Measurements from ENCODE around the gene GGT1.
A peak's percentile ranks its signal among the peaks of the same experiment; 100 is the strongest.
"Not testable (repeated sequence)": the region's sequence is repeated elsewhere in the genome, so short reads cannot be mapped to it uniquely, and the experiment has no call there.

The GGT1 gene

GRCh38 chr22:24583221-24584165 is 19.5 kb upstream of the GGT1 start:
- no peak for DNase-seq (ENCODE audit: low read depth in 2 of 3, low spot score in 1 of 3)

- no peak for DNase-seq (ENCODE audit: low read depth in 2 of 3, low spot score in 1 of 3)
Observed at GRCh38 chr22:24584166-24584790, 18.7 kb upstream of the GGT1 start.

- no peak for DNase-seq (ENCODE audit: low read depth in 2 of 3, low spot score in 1 of 3)
Observed at GRCh38 chr22:24584871-24585411, 18.1 kb upstream of the GGT1 start.

GRCh38 chr22:24585461-24585860 is 17.5 kb upstream of the GGT1 start:
- no peak for DNase-seq (ENCODE audit: low read depth in 2 of 3, low spot score in 1 of 3)

- DNase-seq (ENCODE audit: low read depth in 2 of 3, low spot score in 1 of 3), result no peak
Observed at GRCh38 chr22:24585927-24586546, 17.0 kb upstream of the GGT1 start.

- no peak for DNase-seq (ENCODE audit: low read depth in 2 of 3, low spot score in 1 of 3)
Observed at GRCh38 chr22:24587251-24587650, 15.7 kb upstream of the GGT1 start.

GRCh38 chr22:24587948-24588347 is 15.0 kb upstream of the GGT1 start:
- no peak for DNase-seq (ENCODE audit: low read depth in 2 of 3, low spot score in 1 of 3)

GRCh38 chr22:24588381-24588756 is 14.6 kb upstream of the GGT1 start:
- no peak for DNase-seq (ENCODE audit: low read depth in 2 of 3, low spot score in 1 of 3)

- no peak for DNase-seq (ENCODE audit: low read depth in 2 of 3, low spot score in 1 of 3)
Observed at GRCh38 chr22:24588757-24589481, 14.1 kb upstream of the GGT1 start.

- no peak for DNase-seq (ENCODE audit: low read depth in 2 of 3, low spot score in 1 of 3)
Observed at GRCh38 chr22:24589518-24590030, 13.4 kb upstream of the GGT1 start.

- no peak for DNase-seq (ENCODE audit: low read depth in 2 of 3, low spot score in 1 of 3)
Observed at GRCh38 chr22:24590596-24591173, 12.3 kb upstream of the GGT1 start.

GRCh38 chr22:24591286-24591830 is 11.6 kb upstream of the GGT1 start:
- no peak for DNase-seq (ENCODE audit: low read depth in 2 of 3, low spot score in 1 of 3)

- DNase-seq (ENCODE audit: low read depth in 2 of 3, low spot score in 1 of 3), result no peak
Observed at GRCh38 chr22:24592058-24592850, 10.7 kb upstream of the GGT1 start.

GRCh38 chr22:24592851-24593558 is 10.0 kb upstream of the GGT1 start, which contains the start of gene LRRC75B:
LRRC75B (minus strand) TSS chr22:24593073; CDS start chr22:24593039, 34 bp downstream.
- peak in 2 of 3 donors; percentile 21 to 48 for DNase-seq (ENCODE audit: low read depth in 2 of 3, low spot score in 1 of 3)

GRCh38 chr22:24593559-24593835 is 9.5 kb upstream of the GGT1 start:
- not testable (repeated sequence) for DNase-seq (ENCODE audit: low read depth in 2 of 3, low spot score in 1 of 3)

- no peak for DNase-seq (ENCODE audit: low read depth in 2 of 3, low spot score in 1 of 3)
Observed at GRCh38 chr22:24593836-24594568, 9.0 kb upstream of the GGT1 start.

GRCh38 chr22:24594569-24595120 is 8.3 kb upstream of the GGT1 start:
- DNase-seq (ENCODE audit: low read depth in 2 of 3, low spot score in 1 of 3), result no peak

GRCh38 chr22:24595228-24595627 is 7.8 kb upstream of the GGT1 start:
- no peak for DNase-seq (ENCODE audit: low read depth in 2 of 3, low spot score in 1 of 3)
